Smooth muscle cell (in vitro differentiated cells): Measurements from ENCODE around the gene FTCD. TPM values are rescaled to one million over a fixed set of nuclear protein-coding genes. Genes with fewer than 3 reads are reported as not detected.

ENCODE experiments used
- DNase-seq: peaks from one replicate; lab custom pipeline; 2025; ENCODE audit not compliant: unreplicated experiment; lab: John Stamatoyannopoulos, UW
- H2AFZ ChIP-seq: fragments of 200-600 bp; sonication (generic); 2 replicates; pipeline ENCODE4 v1.6.0; 2016; ENCODE audit warnings: antibody characterized with exemption, low read depth, mild to moderate bottlenecking
- H3F3A ChIP-seq: fragments of 200-600 bp; sonication (generic); 2 replicates; pipeline ENCODE4 v1.6.0; 2017; ENCODE audit warnings: antibody characterized with exemption, low read depth
- H3K27ac ChIP-seq: fragments of 200-600 bp; sonication (generic); 2 replicates; pipeline ENCODE4 v1.5.1; 2016; ENCODE audit warnings: low read depth, mild to moderate bottlenecking
- H3K27me3 ChIP-seq: fragments of 200-600 bp; sonication (generic); 2 replicates; pipeline ENCODE4 v1.6.1; 2016; ENCODE audit warnings: low read depth, mild to moderate bottlenecking
- H3K36me3 ChIP-seq: fragments of 200-600 bp; sonication (generic); 2 replicates; pipeline ENCODE4 v1.5.1; 2016; ENCODE audit warnings: low read depth
- H3K4me1 ChIP-seq: fragments of 200-600 bp; sonication (generic); 2 replicates; pipeline ENCODE4 v1.5.1; 2016; ENCODE audit warnings: low read depth
- H3K4me2 ChIP-seq: fragments of 200-600 bp; sonication (generic); 2 replicates; pipeline ENCODE4 v1.6.0; 2016; ENCODE audit warnings: mild to moderate bottlenecking
- H3K4me3 ChIP-seq: fragments of 200-600 bp; sonication (generic); 2 replicates; pipeline ENCODE4 v1.5.1; 2016; ENCODE audit warnings: mild to moderate bottlenecking
- H3K79me2 ChIP-seq: fragments of 200-600 bp; sonication (generic); 2 replicates; pipeline ENCODE4 v1.6.0; 2016; ENCODE audit warnings: low read depth, mild to moderate bottlenecking
- H3K9ac ChIP-seq: fragments of 200-600 bp; sonication (generic); 2 replicates; pipeline ENCODE4 v1.6.0; 2016; ENCODE audit warnings: low read depth
- H3K9me3 ChIP-seq: fragments of 200-600 bp; sonication (generic); replicated peaks from 2 replicates; pipeline ENCODE4 v1.5.1; 2016; ENCODE audit warnings: low read depth
- H4K20me1 ChIP-seq: fragments of 200-600 bp; sonication (generic); 2 replicates; pipeline ENCODE4 v1.6.0; 2016; ENCODE audit warnings: low read depth
- WGBS: methylation state at CpG from one replicate; pipeline ENCODE4 v1.1.7; 2016; ENCODE audit warnings: low lambda C conversion rate; 5-methylcytosine and 5-hydroxymethylcytosine counted together
- polyA plus RNA-seq: library from polyadenylated mRNA; unstranded; fragments of >200 nt; fragmentation: Nextera tagmentation; extraction: Ambion mirVana; gene quantifications from 2 replicates; pipeline ENCODE4 v1.2.1, GENCODE V29; 2016
- total RNA-seq: library from RNA; depleted of rRNA; stranded (reverse); fragments of >200 nt; gene quantifications from 2 replicates; pipeline ENCODE4 v1.2.3, GENCODE V29; 2014
- TF ChIP-seq, protein P1 (sequence below): fragments of 200-600 bp; sonication (generic); IDR thresholded peaks from 2 replicates; pipeline ENCODE4 v1.5.1; 2017; ENCODE audit warnings: borderline replicate concordance, mild to moderate bottlenecking, antibody characterized with exemption; ENCODE audit not compliant: insufficient read depth, poor library complexity, severe bottlenecking

The FTCD gene
- total and polyA plus RNA-seq, 2 experiments from 2014 or later, result 1.3 to 15.2 TPM

DNA sequence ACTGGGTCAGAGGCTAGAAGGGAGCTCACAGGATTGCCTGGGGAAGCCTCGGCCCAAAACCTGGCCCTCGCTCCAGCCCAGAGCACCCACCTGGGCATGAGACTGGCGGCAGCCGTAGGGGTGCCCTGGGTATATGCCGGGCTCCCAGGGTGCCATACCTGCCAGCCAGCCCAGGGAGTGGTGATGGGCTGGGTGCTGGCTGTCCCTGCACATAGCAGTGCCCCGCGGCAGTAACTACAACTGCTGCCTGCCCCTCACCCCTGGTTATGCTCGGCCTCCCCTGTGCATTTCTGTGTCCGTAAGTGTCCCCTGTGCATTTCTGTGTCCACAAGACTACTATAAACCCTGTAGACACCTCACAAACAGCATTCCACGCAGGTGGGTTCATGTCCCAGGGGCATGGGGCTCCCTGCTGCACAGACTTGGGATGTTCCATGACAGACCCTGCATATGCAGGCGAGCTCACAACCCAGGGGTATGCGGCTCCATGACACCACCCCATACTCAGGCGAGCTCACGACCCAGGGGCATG, 34.6 kb upstream of the FTCD start:
- Histone ChIP-seq H4K20me1 (no peaks in the 10 kb centered on the region), H3K4me2 (no peak overlapping the region), H3K9me3 (no peaks in the 10 kb centered on the region), H3K27me3 (no peaks in the 10 kb centered on the region), H2AFZ (no peak overlapping the region), H3K9ac (no peak overlapping the region), H3K36me3 (no peaks in the 10 kb centered on the region), H3K4me1 (peaks cover 9% of the 10 kb centered on the region), H3K4me3 (no peak overlapping the region), H3K27ac (peak overlapping the region; percentile 96), H3F3A (no peaks in the 10 kb centered on the region), H3K79me2 (no peaks in the 10 kb centered on the region)
- WGBS, result 95% methylated on average over 14 of the region's 14 CpGs
- no peak for DNase-seq
- TF ChIP-seq, protein P1, sequence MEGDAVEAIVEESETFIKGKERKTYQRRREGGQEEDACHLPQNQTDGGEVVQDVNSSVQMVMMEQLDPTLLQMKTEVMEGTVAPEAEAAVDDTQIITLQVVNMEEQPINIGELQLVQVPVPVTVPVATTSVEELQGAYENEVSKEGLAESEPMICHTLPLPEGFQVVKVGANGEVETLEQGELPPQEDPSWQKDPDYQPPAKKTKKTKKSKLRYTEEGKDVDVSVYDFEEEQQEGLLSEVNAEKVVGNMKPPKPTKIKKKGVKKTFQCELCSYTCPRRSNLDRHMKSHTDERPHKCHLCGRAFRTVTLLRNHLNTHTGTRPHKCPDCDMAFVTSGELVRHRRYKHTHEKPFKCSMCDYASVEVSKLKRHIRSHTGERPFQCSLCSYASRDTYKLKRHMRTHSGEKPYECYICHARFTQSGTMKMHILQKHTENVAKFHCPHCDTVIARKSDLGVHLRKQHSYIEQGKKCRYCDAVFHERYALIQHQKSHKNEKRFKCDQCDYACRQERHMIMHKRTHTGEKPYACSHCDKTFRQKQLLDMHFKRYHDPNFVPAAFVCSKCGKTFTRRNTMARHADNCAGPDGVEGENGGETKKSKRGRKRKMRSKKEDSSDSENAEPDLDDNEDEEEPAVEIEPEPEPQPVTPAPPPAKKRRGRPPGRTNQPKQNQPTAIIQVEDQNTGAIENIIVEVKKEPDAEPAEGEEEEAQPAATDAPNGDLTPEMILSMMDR, result no peak

DNA sequence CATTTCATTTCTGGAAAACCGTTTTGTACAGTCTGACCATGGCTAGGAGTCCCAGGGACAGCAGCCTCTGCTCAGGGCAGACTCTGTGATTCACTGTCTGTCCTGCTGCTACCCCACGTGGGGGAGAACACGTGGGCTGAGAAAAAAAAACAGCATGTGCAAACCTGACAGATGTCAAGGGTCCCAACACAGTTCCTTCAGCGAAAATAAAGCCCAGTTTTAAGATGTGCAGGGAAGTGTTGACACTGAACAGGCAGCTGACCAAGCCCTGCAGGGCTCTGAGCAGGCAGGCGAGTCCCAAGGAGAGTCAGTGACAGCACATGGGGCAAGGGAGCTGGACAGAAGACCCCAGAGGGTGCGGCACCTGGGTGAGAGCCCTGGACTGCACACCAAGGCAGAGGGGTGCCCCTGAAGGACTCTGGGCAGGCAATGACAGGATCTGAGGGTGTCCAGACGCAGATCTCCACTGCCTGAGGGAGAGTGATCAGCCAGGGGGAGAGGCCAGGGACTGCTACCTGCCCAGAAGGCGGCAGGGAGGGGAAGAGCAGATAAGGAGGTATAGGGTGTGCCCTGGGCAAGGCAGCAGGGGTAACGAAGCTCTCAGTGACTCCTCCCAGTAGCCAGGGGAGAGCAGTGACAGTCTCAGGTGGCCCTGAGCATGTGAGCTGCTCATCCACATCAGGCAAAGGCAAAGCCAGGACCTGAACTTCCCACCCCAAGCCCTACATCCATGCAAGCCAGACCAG, 34.0 kb upstream of the FTCD start:
- TF ChIP-seq, protein P1, result no peak
- Histone ChIP-seq H3K4me2 (peak overlapping the region; percentile 63), H4K20me1 (no peaks in the 10 kb centered on the region), H3K4me3 (no peak overlapping the region), H3K9ac (peak overlapping the region; percentile 89), H2AFZ (no peak overlapping the region), H3K9me3 (no peaks in the 10 kb centered on the region), H3K36me3 (no peaks in the 10 kb centered on the region), H3K79me2 (no peaks in the 10 kb centered on the region), H3F3A (no peaks in the 10 kb centered on the region), H3K27me3 (no peaks in the 10 kb centered on the region), H3K27ac (peak overlapping the region; percentile 96), H3K4me1 (peaks cover 9% of the 10 kb centered on the region)
- 46% methylated on average over 9 of the region's 9 CpGs for WGBS
- no peak for DNase-seq

GRCh38 chr21:46188226-46189212, 33.1 kb upstream of the FTCD start:
- H3K4me2 ChIP-seq, result peak overlapping the region; percentile 63
- no peaks in the 10 kb centered on the region for H3K36me3 ChIP-seq
- TF ChIP-seq, protein P1, result no peak
- H3K27ac ChIP-seq, result peak overlapping the region; percentile 96
- H4K20me1 ChIP-seq, result no peaks in the 10 kb centered on the region
- H3K27me3 ChIP-seq, result no peaks in the 10 kb centered on the region
- WGBS, result 52% methylated on average over 17 of the region's 17 CpGs
- H3K79me2 ChIP-seq, result no peaks in the 10 kb centered on the region
- H2AFZ ChIP-seq, result no peak overlapping the region
- H3K4me1 ChIP-seq, result peaks cover 9% of the 10 kb centered on the region
- H3F3A ChIP-seq, result no peaks in the 10 kb centered on the region
- H3K9me3 ChIP-seq, result no peaks in the 10 kb centered on the region
- H3K4me3 ChIP-seq, result no peak overlapping the region
- peak overlapping the region; percentile 89 for H3K9ac ChIP-seq
- DNase-seq, result no peak
